ENCODE data around the gene HPSE2. TPM values are rescaled to one million over a fixed set of nuclear protein-coding genes. Genes with fewer than 3 reads are reported as not detected.

Gene HPSE2
- total and polyA plus RNA-seq, 2 of the 8 experiments (the other 6 are each of a cell fraction or from before 2014, with no cell fraction given), result 0.41 to 0.58 TPM

GRCh38 chr10:98489561-98490481 lies 745.8 kb downstream of the HPSE2 start:
- H4K91ac ChIP-seq (replicated peaks; ENCODE audit: insufficient read length, low read length), result no peak overlapping the region
- H3K23me2 ChIP-seq (ENCODE audit: low read depth, low read length), result no peaks in the 10 kb centered on the region
- ChIA-PET CTCF (ENCODE audit: partially characterized antibody) (interaction anchor here (1.0 to 1.1 kb wide), 2 partner anchors 16 to 22 kb away, joined by 3 read pairs; no protein-coding TSS in a partner anchor), POLR2A (ENCODE audit: partially characterized antibody) (no interaction called here)
- no peak overlapping the region for H3K56ac ChIP-seq (replicated peaks; ENCODE audit: insufficient read length, low read depth, low read length)
- no peaks in the 10 kb centered on the region for H3K9me3 ChIP-seq (ENCODE audit: insufficient read depth in 2 of 2, low read depth in 1 of 2, low read length in 1 of 2)
- DNase-seq (ENCODE audit: low read depth in 1 of 2, low spot score in 2 of 2), result no peak
- H3K14ac ChIP-seq (ENCODE audit: insufficient read length), result no peak overlapping the region
- no peak overlapping the region for H3K9ac ChIP-seq (replicated peaks in 1 of 4; ENCODE audit: extremely low read depth in 1 of 4, low read depth in 3 of 4, low read length in 3 of 4)
- no peaks in the 10 kb centered on the region for H3K27me3 ChIP-seq (replicated peaks in 1 of 4; ENCODE audit: control insufficient read depth in 3 of 4, extremely low read depth in 1 of 4, insufficient read depth in 3 of 4, low read length in 3 of 4)
- H3K79me2 ChIP-seq (ENCODE audit: control insufficient read depth in 1 of 2, insufficient read depth in 2 of 2, low read length in 2 of 2), result no peaks in the 10 kb centered on the region
- no peak overlapping the region for H2BK15ac ChIP-seq (ENCODE audit: low read length)
- H4K20me1 ChIP-seq (replicated peaks in 1 of 2; ENCODE audit: control insufficient read depth in 1 of 2, insufficient read depth in 2 of 2, low read length in 2 of 2), result no peaks in the 10 kb centered on the region
- WGBS, 2 experiments (ENCODE audit: extremely low coverage in 1 of 2, insufficient coverage in 1 of 2, insufficient read length in 1 of 2, insufficient replicate concordance in 2 of 2, low coverage in 1 of 2, low lambda C conversion rate in 2 of 2, missing lambda C conversion rate in 1 of 2), result 91% methylated on average over 12 of the region's 13 CpGs; no CpG with 5 or more reads in 1 of the 2 experiments
- no peak overlapping the region for H3K4ac ChIP-seq (replicated peaks; ENCODE audit: insufficient read length, low read depth, low read length)
- TF ChIP-seq CREB1 (IDR thresholded peaks at IDR 0.05), result no peak
- TF ChIP-seq CBX8 (IDR thresholded peaks at IDR 0.05; ENCODE audit: borderline replicate concordance, low read depth, low read length), result no peak
- TF ChIP-seq EZH2 (IDR thresholded peaks at IDR 0.05; ENCODE audit: low read depth, low read length, severe bottlenecking), result no peak
- no peak for TF ChIP-seq HDAC2 (IDR thresholded peaks at IDR 0.05; ENCODE audit: borderline replicate concordance in 1 of 2, low read depth in 2 of 2, low read length in 2 of 2)
- no peak for TF ChIP-seq EP300 (IDR thresholded peaks at IDR 0.05; ENCODE audit: borderline replicate concordance in 1 of 2, low read depth in 2 of 2, low read length in 2 of 2)
- TF ChIP-seq KDM4A (IDR thresholded peaks at IDR 0.05; ENCODE audit: low read depth, low read length, severe bottlenecking), result no peak
- no peak for TF ChIP-seq SP4 (IDR thresholded peaks at IDR 0.05; ENCODE audit: low read length)
- no peak for TF ChIP-seq ATF3 (IDR thresholded peaks at IDR 0.05; ENCODE audit: insufficient read depth, low read depth, low read length)
- H2BK20ac ChIP-seq (ENCODE audit: low read length), result no peak overlapping the region
- no peaks in the 10 kb centered on the region for H3K4me1 ChIP-seq (replicated peaks in 1 of 4; ENCODE audit: control insufficient read depth in 3 of 4, insufficient read depth in 4 of 4, low read length in 3 of 4)
- no peak overlapping the region for H4K5ac ChIP-seq (ENCODE audit: insufficient read length, low read depth, low read length)
- no peak overlapping the region for H3K23ac ChIP-seq (ENCODE audit: insufficient read length)
- no peak overlapping the region for H3K27ac ChIP-seq (ENCODE audit: low read depth, low read length)
- H3K4me2 ChIP-seq (ENCODE audit: insufficient read depth in 1 of 2, low read depth in 2 of 2, low read length in 2 of 2), result no peak overlapping the region
- no peak overlapping the region for H3K4me3 ChIP-seq (ENCODE audit: extremely low read depth in 1 of 4, insufficient read depth in 2 of 4, low read depth in 3 of 4, low read length in 4 of 4)
- FAIRE-seq, result no peak
- no peak overlapping the region for H2BK12ac ChIP-seq (ENCODE audit: low read depth, low read length)
- no peak overlapping the region for H2AK5ac ChIP-seq (ENCODE audit: low read depth, low read length)
- H2AFZ ChIP-seq (ENCODE audit: low read length), result no peak overlapping the region
- no peak overlapping the region for H4K8ac ChIP-seq (ENCODE audit: extremely low read depth, insufficient read depth, low read length)
- no peaks in the 10 kb centered on the region for H3K79me1 ChIP-seq (ENCODE audit: low read depth, low read length)
- no peak overlapping the region for H3K18ac ChIP-seq (ENCODE audit: extremely low read depth, low read length)
- H3K36me3 ChIP-seq (ENCODE audit: control insufficient read depth in 2 of 4, insufficient read depth in 4 of 4, low read length in 3 of 4), result no peaks in the 10 kb centered on the region
- no peak overlapping the region for H2BK120ac ChIP-seq (replicated peaks; ENCODE audit: low read depth, low read length)
- H2BK5ac ChIP-seq (ENCODE audit: low read depth, low read length), result no peak overlapping the region

All from H1 (cell line).